ENCODE measurements around the gene NKX1-1. TPM values are rescaled to one million over a fixed set of nuclear protein-coding genes. Genes with fewer than 3 reads are reported as not detected.

NKX1-1 gene
- total RNA-seq, 2 donors from 2014 or later = not detected

GRCh38 chr4:1407657-1408333, 1.6 kb upstream of the NKX1-1 start:
- intact Hi-C loops (cut with DNase I, micrococcal nuclease) = no loop called here
- ATAC-seq = no peak
- no peak for DNase-seq

- DNase-seq = peak in 1 of 2 donors; percentile 11
- no peak for ATAC-seq
- intact Hi-C loops (cut with DNase I, micrococcal nuclease) = no loop called here
These were observed 877 bp upstream of the NKX1-1 start for GRCh38 chr4:1406981-1407656.

DNA sequence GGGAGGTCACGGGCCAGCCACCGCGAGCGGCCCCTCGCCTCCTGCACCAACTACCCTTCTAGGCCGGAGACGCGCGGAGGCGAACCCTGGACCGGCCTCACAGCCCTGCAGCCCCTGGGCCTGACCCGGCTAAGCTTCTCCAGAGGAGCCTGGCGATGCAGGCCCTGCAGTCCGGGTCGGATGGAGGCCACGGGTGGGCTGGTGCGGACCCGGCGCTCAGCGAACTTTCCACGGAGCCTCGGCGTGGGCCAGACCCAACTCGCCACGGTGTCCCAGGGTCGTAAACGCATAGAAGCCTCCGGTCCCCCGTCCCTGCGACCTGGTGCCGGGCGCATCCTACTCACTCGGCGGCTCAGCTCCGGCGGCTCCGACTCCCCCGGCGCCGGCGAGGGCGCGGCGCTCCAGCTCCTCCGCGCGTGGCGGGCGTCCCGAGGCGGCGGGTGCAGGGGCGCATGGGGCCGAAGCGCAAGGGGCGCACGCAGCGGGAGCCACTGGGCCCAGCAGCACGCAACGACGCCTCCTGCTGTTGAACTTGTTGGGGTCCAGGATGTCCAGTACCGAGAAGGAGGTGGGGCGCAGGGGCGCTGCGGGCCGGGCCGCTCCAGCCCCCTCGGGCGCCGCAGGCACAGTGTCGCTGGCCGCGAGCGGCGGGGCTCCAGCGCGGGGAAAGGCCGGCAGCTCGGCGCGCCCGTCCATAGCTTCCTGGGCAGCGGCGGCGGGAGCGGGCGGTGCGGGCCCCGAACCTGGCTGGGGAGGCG, 427 bp downstream of the NKX1-1 start:
- intact Hi-C loops (cut with DNase I, micrococcal nuclease) = no loop called here
- ATAC-seq = no peak
- DNase-seq = peak in 1 of 2 donors; percentile 8

DNA sequence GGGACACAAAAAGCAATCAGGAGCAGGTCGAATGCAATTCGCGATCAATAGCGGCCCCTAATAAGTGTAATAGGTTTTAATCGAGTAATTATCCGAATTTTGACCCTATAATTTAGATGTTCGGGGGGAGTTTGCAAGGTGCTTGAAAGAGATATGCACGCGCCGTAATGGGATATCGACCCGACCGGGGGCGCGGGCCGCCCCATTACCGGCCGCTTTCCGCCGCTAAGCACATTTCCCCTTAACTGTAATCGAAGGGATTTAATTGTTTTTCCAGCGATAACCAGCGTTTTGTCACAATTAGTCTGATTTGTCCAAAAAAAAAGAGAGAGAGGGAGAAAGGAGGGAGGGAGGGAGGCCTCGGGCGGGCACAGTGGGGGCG, 997 bp downstream of the NKX1-1 start:
- intact Hi-C loops (cut with DNase I, micrococcal nuclease) = no loop called here
- ATAC-seq = no peak
- DNase-seq = no peak

- intact Hi-C loops (cut with DNase I, micrococcal nuclease) = no loop called here
- DNase-seq (peak in 1 of 2 donors; percentile 11), ATAC-seq (no peak)
These were observed 1.5 kb downstream of the NKX1-1 start for GRCh38 chr4:1404573-1405253.

GRCh38 chr4:1403591-1404572, 2.4 kb downstream of the NKX1-1 start:
- no peak for ATAC-seq
- intact Hi-C loops (cut with DNase I, micrococcal nuclease) = no loop called here
- DNase-seq = peak in 1 of 2 donors; percentile 8

DNA sequence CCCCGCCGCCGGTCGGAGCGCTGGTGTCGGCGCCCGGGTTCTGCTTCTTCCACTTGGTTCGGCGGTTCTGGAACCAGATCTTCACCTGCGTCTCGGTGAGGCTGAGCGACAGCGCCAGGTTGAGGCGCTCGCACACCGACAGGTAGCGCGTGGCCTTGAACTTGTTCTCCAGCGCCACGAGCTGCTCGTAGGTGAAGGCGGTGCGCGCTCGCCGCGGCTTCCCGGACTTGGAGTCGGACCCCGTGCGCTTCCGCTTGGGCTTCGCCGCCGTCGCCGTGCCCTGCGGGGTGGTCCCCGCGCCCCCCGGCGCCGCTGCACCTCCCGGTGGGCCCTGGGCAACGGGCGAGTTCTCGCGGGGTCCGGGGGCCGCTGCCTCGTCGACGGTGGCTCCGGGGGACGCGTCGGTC, 3.1 kb downstream of the NKX1-1 start:
- intact Hi-C loops (cut with DNase I, micrococcal nuclease) = no loop called here
- DNase-seq (peak in 1 of 2 donors; percentile 12), ATAC-seq (no peak)

- ATAC-seq (no peak), DNase-seq (no peak)
- intact Hi-C loops (cut with DNase I, micrococcal nuclease) = no loop called here
These were observed 3.6 kb downstream of the NKX1-1 start for GRCh38 chr4:1402516-1403091.

DNA sequence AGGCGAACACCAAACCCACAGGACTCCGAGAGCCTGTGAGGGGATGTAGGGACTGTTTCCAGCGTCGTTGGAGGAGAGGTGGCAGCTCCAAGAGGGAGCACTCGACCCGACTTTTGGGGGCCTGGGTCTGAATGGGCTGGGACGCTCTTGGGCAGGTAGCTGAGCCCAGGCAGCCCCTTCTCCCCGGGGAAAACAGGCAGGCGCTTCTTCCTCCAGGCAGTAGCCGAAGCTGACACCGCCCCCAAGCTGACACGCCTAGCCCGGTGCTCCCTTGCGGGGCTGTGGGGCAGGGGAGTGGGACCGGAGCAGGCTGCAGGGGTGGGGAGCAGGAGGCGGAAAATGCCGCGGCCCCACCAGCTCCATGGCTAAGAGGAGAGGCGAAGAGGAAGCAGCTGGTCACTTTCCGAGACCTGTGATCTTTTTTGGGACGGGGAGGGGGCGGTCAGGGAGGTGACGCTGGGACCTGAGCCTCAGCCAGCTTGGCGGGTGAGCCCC, 4.2 kb downstream of the NKX1-1 start:
- no peak for ATAC-seq
- intact Hi-C loops (cut with DNase I, micrococcal nuclease) = no loop called here
- DNase-seq = peak in 1 of 2 donors; percentile 21

DNA sequence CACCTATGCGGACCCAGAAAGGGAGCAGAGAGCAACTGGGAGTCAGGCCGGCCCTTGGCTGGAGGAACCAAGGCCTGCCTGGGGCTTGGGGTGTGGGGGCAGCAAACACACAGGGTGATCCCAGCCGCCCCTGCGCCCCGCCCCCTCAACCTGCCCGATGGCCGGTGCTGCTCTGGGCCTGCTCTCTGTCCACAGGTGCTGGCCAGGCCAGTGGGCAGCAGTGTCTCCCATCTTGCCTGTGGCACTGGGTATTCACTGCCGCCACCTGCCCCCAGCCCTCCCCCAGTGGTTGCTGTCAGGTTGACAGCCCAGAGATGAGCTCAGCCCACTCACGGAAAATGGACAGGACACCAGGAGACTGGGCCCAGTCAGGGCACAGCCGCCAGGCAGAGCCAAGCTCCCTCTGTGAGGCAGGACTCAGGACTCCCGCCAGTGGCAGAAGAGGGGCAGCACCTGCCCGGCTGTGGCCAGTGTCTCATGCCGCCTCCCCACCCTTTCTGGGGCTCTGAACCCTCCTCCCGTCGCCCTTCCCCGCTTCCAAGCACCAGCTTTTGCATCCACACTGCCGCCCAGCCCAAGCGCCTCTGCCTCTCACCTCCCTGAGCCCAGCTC, 4.7 kb downstream of the NKX1-1 start:
- intact Hi-C loops (cut with DNase I, micrococcal nuclease) = no loop called here
- DNase-seq (peak in 1 of 2 donors; percentile 18), ATAC-seq (no peak)

DNA sequence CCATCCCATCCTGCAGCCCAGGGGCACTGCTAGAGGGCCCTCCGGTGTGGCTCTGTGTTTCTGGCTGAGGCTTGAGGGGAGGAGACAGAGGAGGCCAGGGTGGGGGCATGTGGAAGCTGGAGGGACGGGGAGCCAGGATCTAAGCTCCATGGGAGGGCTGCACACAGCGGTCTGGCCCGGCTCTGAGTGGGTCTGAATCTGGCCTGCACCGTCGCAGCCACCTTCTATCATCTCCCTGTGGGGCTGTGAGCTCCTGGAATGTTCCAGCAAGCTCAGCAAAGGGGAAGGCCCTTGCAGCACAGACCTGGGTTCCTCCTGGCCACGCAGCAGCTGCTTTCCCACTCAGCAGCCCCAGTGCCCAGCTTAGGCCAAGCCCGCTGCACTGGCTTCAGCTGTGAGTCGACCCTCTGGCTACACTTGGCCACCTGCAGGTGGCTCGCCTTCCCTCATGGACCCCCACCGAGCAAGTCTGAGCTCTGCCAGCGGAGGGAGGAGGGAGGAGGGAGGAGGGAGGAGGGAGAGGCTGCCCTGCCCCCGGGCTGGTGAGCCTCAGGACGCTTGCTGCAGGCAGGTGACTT, 5.3 kb downstream of the NKX1-1 start:
- no peak for ATAC-seq
- intact Hi-C loops (cut with DNase I, micrococcal nuclease) = no loop called here
- peak in 1 of 2 donors; percentile 5 for DNase-seq

DNA sequence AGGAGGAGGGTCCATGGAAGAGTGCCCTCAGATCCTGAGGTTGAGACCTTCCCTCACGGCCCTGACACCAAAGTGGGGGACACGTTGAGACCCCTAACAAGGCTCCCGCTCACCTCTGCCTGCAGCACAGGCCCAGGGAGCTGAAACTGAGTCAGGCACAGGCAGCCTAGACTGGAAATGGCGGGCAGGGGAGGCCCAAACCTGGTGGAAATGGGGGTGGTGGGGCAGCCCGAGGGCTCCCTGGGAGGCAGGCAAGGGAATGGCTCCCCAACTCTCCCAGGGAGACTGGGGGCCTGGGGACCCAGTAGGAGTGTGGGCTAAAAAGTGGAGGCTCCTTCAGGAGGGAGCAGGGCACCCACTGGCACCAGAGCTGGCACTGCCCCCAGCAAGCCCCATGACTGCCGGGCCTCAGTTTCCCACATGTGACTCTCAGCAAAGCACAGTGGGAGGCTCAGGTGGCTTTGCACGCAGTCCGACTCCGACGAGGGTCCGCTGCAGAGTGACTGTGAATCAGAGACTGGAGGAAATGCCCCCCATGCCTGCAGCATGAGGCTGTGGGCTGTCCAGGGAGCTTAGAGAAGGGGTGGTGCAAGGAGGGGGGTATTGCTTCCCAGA, 5.9 kb downstream of the NKX1-1 start:
- no peak for DNase-seq
- intact Hi-C loops (cut with DNase I, micrococcal nuclease) = no loop called here
- no peak for ATAC-seq

DNA sequence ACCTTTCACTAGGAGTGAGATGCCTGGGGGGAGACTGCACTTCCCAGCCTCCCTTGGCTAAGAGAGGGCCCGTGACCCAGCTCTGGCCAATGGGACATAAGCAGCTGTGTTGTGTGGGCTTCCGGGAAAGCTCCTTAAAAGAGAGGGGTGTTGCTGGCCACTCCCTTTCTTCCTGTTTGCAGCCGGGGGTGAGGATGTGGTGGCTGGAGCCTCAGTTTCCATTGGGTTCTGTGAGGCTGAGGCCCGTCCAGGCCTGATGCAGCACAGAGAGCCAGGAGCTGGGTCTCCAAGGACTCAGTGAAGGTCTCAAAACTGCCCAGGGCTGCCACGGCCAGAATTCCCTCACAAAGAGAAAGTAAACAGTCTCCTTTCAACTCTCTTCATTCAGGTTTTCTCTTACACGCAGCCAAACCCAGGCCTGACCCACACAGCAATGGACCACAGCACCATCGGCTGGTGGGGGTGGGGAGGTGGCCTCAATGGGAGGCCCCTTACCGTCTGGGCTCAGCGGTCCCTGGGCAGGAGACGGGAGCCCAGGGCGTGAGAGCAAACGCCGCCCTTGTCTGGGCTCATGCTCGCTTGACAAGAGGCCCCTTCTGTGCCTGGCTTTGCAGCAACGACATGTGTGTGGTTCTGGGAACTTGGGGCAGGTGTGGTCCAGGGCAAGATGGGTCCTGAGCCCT, 6.6 kb downstream of the NKX1-1 start:
- DNase-seq (peak in 1 of 2 donors; percentile 17), ATAC-seq (no peak)
- intact Hi-C loops (cut with DNase I, micrococcal nuclease) = no loop called here

DNA sequence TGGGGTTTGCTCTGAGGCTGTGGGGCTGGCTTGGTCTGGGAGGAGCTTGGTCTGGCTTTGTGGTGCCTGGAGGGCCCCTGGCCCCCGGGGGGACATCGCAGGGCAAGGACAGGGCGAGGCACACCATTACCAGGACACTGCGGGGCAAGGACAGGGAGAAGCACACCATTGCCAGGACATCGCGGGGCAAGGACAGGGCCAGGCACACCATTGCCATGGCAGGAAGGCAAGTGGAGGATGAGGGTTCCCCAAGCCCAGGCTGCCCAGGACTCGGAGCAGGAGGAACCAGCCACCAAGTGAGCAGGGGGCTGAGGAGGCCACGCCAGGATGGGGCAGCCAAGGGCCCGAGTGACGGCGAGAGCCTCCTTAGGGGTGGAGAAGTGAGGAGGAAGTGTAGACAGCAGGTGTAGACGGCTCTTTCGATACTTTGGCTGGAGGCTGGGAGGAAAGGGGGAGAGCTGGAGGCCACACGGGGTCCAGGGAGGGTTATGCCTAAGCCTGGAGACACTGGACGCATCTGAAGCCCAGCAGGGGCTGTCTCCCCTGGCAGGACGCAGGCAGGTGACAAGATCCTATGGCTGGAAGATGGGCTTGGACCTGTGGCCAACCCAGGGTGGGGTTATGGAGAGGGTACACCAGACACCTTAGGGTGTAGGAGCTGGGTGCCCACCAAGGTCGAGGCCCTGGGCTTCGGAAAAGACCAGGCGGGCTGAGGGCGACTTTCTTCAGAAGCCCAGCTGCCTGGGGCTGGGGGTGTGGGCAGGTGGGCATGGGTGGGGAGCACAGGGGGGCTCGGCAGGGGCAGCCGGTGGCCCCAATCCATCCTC, 7.3 kb downstream of the NKX1-1 start:
- ATAC-seq (no peak), DNase-seq (peak in 1 of 2 donors; percentile 5)
- intact Hi-C loops (cut with DNase I, micrococcal nuclease) = no loop called here

DNA sequence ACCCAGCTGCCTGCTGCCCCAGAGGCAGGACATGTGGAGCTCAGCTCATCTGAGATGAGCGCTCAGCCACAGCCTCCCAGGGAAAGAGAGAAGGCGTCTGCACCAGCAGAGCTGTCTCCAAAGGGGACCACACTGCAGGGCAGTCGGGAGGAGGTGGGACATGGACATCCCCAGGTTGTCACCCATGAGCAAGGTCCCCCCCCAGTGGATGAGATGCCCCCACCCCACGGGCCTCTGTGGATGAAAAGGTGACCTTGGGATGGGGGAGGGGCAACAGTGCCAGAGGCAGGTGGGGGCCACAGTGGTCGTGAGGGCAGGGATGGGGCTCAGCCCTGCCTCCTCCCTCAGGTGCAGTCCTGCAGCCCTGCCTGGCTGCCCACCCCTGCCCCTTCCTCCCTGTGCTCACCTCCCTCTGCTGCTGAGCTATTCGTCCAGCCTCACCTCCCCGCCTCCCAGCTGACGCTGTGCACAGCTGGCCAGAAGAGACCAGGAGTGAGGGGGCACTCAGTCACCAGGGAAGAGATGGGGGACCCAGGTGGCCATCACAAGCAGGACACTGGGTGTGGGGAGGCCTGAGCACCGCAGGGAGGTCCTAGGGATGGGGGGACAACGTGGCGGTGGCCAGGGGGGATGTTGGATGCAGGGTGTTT, 9.3 kb downstream of the NKX1-1 start:
- intact Hi-C loops (cut with DNase I, micrococcal nuclease) = no loop called here
- no peak for DNase-seq
- ATAC-seq = no peak

Data from left colon (tissue), 2 donors.